Measurements from ENCODE around the gene SUSD6. TPM values are rescaled to one million over a fixed set of nuclear protein-coding genes. Genes with fewer than 3 reads are reported as not detected.
A peak's percentile ranks its signal among the peaks of the same experiment; 100 is the strongest.

The SUSD6 gene
- total and polyA plus RNA-seq, 2 experiments from 2014 or later, result 2.8 to 3.4 TPM

DNA sequence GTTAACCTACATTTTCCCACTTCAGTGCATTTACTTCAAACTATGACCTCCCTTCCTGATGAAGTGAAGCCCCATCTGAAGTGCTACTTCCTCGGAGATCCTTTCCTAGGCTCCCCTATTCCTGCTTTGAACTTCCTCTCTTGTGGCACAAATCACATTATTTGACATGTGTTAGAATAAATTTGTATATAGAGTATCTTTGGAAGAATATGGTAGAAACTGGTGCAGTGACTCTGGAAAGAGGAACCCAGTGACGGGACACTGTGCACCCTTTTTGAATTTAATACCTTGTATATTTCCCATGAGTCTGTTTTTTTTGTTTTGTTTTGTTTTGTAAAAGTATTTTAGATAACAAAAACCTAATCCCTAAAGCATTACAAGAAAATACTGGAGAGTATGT is 89.2 kb downstream of the SUSD6 start:
- TF ChIP-seq ZNF331 (CRISPR knock-in tag; IDR thresholded peaks at IDR 0.05; ENCODE audit: low read depth) (no peak), POLR2AphosphoS5 (IDR thresholded peaks at IDR 0.05; ENCODE audit: low read depth) (no peak), CREB1 (CRISPR knock-in tag; IDR thresholded peaks at IDR 0.05; ENCODE audit: low read depth) (no peak), STAT1 (IDR thresholded peaks at IDR 0.05; ENCODE audit: unreplicated experiment) (no peak)
- TF ChIP-seq, protein P1, sequence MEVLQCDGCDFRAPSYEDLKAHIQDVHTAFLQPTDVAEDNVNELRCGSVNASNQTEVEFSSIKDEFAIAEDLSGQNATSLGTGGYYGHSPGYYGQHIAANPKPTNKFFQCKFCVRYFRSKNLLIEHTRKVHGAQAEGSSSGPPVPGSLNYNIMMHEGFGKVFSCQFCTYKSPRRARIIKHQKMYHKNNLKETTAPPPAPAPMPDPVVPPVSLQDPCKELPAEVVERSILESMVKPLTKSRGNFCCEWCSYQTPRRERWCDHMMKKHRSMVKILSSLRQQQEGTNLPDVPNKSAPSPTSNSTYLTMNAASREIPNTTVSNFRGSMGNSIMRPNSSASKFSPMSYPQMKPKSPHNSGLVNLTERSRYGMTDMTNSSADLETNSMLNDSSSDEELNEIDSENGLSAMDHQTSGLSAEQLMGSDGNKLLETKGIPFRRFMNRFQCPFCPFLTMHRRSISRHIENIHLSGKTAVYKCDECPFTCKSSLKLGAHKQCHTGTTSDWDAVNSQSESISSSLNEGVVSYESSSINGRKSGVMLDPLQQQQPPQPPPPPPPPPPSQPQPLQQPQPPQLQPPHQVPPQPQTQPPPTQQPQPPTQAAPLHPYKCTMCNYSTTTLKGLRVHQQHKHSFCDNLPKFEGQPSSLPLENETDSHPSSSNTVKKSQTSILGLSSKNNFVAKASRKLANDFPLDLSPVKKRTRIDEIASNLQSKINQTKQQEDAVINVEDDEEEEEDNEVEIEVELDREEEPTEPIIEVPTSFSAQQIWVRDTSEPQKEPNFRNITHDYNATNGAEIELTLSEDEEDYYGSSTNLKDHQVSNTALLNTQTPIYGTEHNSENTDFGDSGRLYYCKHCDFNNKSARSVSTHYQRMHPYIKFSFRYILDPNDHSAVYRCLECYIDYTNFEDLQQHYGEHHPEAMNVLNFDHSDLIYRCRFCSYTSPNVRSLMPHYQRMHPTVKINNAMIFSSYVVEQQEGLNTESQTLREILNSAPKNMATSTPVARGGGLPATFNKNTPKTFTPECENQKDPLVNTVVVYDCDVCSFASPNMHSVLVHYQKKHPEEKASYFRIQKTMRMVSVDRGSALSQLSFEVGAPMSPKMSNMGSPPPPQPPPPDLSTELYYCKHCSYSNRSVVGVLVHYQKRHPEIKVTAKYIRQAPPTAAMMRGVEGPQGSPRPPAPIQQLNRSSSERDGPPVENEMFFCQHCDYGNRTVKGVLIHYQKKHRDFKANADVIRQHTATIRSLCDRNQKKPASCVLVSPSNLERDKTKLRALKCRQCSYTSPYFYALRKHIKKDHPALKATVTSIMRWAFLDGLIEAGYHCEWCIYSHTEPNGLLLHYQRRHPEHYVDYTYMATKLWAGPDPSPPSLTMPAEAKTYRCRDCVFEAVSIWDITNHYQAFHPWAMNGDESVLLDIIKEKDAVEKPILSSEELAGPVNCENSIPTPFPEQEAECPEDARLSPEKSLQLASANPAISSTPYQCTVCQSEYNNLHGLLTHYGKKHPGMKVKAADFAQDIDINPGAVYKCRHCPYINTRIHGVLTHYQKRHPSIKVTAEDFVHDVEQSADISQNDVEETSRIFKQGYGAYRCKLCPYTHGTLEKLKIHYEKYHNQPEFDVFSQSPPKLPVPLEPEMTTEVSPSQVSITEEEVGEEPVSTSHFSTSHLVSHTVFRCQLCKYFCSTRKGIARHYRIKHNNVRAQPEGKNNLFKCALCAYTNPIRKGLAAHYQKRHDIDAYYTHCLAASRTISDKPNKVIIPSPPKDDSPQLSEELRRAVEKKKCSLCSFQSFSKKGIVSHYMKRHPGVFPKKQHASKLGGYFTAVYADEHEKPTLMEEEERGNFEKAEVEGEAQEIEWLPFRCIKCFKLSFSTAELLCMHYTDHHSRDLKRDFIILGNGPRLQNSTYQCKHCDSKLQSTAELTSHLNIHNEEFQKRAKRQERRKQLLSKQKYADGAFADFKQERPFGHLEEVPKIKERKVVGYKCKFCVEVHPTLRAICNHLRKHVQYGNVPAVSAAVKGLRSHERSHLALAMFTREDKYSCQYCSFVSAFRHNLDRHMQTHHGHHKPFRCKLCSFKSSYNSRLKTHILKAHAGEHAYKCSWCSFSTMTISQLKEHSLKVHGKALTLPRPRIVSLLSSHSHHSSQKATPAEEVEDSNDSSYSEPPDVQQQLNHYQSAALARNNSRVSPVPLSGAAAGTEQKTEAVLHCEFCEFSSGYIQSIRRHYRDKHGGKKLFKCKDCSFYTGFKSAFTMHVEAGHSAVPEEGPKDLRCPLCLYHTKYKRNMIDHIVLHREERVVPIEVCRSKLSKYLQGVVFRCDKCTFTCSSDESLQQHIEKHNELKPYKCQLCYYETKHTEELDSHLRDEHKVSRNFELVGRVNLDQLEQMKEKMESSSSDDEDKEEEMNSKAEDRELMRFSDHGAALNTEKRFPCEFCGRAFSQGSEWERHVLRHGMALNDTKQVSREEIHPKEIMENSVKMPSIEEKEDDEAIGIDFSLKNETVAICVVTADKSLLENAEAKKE (CRISPR knock-in tag; IDR thresholded peaks at IDR 0.05), result no peak
- Histone ChIP-seq H3K4me3 (no peak overlapping the region), H3K79me2 (replicated peaks; ENCODE audit: insufficient read depth) (no peaks in the 10 kb centered on the region), H3K9me2 (ENCODE audit: insufficient read depth) (no peaks in the 10 kb centered on the region), H3K27ac (ENCODE audit: low read depth) (no peak overlapping the region), H3K27me3 (ENCODE audit: insufficient read depth) (no peaks in the 10 kb centered on the region), H4K20me1 (replicated peaks; ENCODE audit: insufficient read depth) (no peaks in the 10 kb centered on the region), H3K4me1 (ENCODE audit: insufficient read depth) (peaks cover 24% of the 10 kb centered on the region), H3K36me3 (ENCODE audit: insufficient read depth) (no peaks in the 10 kb centered on the region), H2AFZ (no peak overlapping the region), H3F3A (replicated peaks; ENCODE audit: low read depth) (no peaks in the 10 kb centered on the region), H3K4me2 (no peak overlapping the region)
- Mint-ChIP-seq H3K36me3 (ENCODE audit: low read depth) (no peaks in the 10 kb centered on the region), H3K27me3 (ENCODE audit: insufficient read depth, low read depth, poor library complexity) (peaks cover 7% of the 10 kb centered on the region), H3K27ac (peak overlapping the region; percentile 29; the same call in 1 of the 2 replicates), H3K4me3 (no peak overlapping the region), H3K9me3 (no peaks in the 10 kb centered on the region), H3K4me1 (peaks cover 41% of the 10 kb centered on the region)
- ATAC-seq (no peak), DNase-seq (ENCODE audit: low spot score) (no peak)

DNA sequence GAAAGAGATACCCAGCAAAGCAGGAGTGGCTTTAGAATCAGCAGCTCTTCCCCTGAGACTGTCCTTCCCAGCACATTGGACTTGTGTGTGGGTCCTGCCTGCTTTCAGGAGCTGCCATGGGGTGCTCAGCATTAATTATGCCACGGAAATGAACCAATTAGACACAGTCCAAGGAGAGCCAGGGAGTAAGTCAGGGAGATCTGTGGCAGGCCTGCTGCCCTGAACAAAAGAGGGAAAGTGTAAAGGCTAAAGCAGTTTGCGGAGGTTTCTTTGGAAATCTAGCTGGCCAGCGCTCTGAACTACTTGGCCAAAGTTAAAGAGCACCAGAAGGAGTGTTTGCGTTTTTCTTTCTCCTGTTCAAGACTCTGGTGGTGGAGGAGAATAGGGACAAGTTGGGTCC is 89.9 kb downstream of the SUSD6 start:
- H3K4me1 Mint-ChIP-seq, result peaks cover 34% of the 10 kb centered on the region
- TF ChIP-seq STAT1 (IDR thresholded peaks at IDR 0.05; ENCODE audit: unreplicated experiment) (no peak), ZNF114 (CRISPR knock-in tag; IDR thresholded peaks at IDR 0.05) (no peak), POLR2AphosphoS5 (IDR thresholded peaks at IDR 0.05; ENCODE audit: low read depth) (no peak)
- TF ChIP-seq, protein P1 (CRISPR knock-in tag; IDR thresholded peaks at IDR 0.05), result no peak

More for the DNA sequence above, 89.9 kb downstream of the SUSD6 start:
- H3K4me1 ChIP-seq (ENCODE audit: insufficient read depth), result peaks cover 17% of the 10 kb centered on the region
- H3K27me3 ChIP-seq (ENCODE audit: insufficient read depth), result no peaks in the 10 kb centered on the region
- ATAC-seq (no peak; the same call in 2 of the 3 replicates), DNase-seq (ENCODE audit: low spot score) (no peak)
- Mint-ChIP-seq H3K27ac (0 out of 2 replicates have a peak overlapping the region, but pooled peaks have one; percentile 15), H3K4me3 (no peak overlapping the region), H3K27me3 (ENCODE audit: insufficient read depth, low read depth, poor library complexity) (peaks cover 7% of the 10 kb centered on the region), H3K9me3 (no peaks in the 10 kb centered on the region), H3K36me3 (ENCODE audit: low read depth) (no peaks in the 10 kb centered on the region)
- H3K9me2 ChIP-seq (ENCODE audit: insufficient read depth), result no peaks in the 10 kb centered on the region
- no peaks in the 10 kb centered on the region for H4K20me1 ChIP-seq (replicated peaks; ENCODE audit: insufficient read depth)
- H3K27ac ChIP-seq (ENCODE audit: low read depth), result no peak overlapping the region
- no peaks in the 10 kb centered on the region for H3F3A ChIP-seq (replicated peaks; ENCODE audit: low read depth)
- no peak overlapping the region for H2AFZ ChIP-seq
- H3K4me2 ChIP-seq, result peak overlapping the region; percentile 20; the same call in 1 of the 2 replicates
- no peaks in the 10 kb centered on the region for H3K36me3 ChIP-seq (ENCODE audit: insufficient read depth)
- H3K79me2 ChIP-seq (replicated peaks; ENCODE audit: insufficient read depth), result no peaks in the 10 kb centered on the region
- no peak overlapping the region for H3K4me3 ChIP-seq

Data from GM23338 (cell line).